ENCODE data around the gene IFI30.
"Not testable (repeated sequence)": the region's sequence is repeated elsewhere in the genome, so short reads cannot be mapped to it uniquely, and the experiment has no call there.

IFI30 gene

DNA sequence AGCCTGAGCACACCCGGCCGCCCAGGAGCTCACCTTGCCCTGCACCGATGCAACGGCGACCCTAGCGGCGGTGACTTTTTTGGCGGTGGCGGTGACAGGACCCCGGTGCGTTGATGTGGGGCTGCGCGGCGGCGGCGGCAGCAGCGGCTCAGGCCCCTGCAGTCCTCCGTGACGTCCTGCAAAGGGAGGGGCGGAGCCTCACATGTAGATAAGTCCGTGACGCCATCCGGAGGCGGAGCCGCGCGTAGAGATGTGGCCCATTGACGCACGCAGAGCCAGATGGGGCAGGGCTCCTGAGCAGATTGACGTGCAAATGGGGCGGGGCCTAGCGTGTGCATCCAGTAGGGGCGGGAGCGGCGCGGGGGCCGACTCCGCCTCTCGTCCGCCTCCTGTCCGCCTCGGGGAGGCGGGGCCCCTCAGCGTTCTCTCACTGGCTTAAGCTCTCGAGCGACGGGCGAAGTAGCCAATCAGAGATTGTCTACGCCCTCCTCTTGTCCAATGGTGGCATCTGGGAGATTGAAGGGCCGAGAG is 30.3 kb downstream of the IFI30 start, which contains the start of gene RAB3A:
RAB3A (minus strand) TSS at position 180 of the 531 bp plus-strand sequence. CDS start 1,302 bp downstream, outside the sequence.
- DNase-seq, result peak; percentile 98

GRCh38 chr19:18204394-18205199 is 31.0 kb downstream of the IFI30 start:
- DNase-seq, result peak; percentile 50

DNA sequence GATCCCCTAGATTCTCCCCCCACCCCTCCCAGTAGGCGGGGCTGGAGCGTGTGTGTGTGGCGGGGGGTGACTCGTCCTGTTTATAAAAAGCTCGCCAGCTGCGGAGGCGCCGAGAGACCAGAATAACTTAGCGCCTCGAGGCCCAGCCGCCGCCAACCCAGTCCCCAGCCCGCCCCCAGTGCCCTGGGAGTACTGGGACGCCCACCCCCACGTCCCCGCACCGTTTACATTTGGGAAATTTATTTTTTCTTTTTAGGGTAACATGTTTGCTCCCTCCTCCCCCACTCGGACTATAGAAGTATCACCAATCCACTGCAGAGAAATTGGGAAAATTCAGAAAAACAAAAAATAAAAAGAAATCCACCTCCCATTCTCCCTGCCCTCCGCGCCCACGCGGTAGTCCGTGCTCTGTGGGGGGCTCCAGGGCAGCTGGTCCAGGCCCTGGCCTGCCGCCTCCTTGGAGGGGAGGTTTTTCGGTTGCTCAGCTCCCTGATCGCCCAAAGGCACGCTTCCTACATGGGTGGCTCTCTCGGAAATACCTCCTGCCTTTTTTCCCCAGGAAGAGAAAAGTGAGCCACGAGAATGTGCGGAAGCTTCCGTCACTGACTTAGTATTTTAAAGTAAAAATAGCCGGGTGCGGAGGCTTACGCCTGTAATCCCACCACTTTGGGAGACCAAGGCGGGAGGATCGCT is 31.7 kb downstream of the IFI30 start:
- peak; percentile 31 for DNase-seq

DNA sequence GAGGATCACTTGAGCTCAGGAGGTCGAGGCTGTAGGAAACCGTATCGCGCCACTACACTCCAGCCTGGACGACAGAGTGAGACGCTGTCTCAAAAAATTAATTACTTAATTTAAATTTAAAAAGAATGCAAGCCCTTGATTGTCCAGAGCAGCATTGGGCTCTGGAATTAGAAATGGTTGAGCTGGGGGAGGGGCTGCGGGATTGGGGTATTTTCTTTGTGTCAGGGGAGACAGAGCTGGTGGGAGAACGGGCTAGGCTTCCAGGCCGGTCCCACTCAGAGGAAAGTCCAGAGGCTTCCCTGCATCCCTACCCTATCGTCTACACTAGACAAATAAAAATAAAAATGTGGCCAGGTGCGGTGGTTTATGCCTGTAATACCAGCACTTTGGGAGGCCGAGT is 32.4 kb downstream of the IFI30 start:
- no peak for DNase-seq

DNA sequence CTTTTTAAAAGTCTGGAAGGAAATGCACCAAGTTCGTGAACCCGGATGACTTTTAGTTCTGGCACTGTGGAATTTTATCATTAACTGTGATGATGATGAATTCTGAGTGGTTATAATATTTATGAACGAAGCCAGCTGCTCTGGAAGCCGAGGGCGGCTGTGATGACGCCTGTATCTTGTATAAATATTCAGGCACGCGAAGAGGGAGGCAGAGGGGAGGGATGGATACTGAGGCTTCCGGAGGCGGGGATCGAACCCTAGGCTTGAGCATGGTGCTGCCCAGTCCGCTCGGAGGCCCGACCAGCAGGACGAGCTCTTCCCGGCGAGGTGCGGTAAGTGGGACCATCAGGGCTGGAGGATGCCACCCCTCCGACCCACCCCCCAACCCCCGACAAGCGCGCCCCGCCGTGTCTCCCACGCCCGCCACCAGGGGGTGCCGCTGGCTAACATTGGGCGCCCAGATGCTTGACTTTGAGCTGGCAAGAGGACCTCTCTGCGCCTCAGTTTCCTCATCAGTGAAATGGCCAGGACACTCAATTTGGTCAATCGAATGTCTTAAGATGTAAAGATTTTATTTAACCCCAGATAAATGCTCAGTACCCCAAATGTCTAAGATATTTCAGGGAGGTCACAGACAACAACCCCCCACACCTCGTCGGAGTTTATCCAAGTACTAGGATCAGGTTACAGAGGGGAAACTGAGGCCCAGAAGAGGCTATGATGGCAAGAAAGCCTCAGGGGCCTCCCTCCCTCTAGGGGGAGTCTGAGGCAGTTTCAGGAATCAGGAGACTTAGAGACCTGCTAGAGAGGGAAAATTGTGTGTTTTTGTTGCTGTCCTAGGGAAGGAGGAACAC is 34.7 kb downstream of the IFI30 start:
- DNase-seq, result peak; percentile 36

DNA sequence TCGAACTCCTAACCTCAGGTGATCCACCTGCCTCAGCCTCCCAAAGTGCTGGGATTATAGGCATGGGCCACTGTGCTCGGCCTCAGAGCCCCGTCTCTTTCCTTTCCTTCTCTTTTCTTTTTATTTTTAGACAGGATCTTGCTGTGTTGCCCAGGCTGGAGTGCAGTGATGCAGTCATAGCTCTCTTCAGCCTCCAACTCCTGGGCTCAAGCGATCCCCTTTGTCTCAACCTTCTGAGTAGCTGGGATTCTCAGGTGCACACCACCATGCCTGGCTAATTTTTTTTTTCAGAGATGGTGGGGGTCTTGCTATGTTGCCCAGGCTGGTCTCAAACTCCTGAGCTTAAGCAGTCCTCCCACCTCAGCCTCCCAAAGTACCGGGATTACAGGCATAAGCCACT is 36.3 kb downstream of the IFI30 start:
- not testable (repeated sequence) for DNase-seq

- DNase-seq, result no peak
These were observed 38.1 kb downstream of the IFI30 start for GRCh38 chr19:18211683-18212082.

- DNase-seq, result no peak
These were observed 41.3 kb downstream of the IFI30 start for GRCh38 chr19:18214779-18215433.

GRCh38 chr19:18216789-18217188 is 43.2 kb downstream of the IFI30 start:
- DNase-seq, result no peak

DNA sequence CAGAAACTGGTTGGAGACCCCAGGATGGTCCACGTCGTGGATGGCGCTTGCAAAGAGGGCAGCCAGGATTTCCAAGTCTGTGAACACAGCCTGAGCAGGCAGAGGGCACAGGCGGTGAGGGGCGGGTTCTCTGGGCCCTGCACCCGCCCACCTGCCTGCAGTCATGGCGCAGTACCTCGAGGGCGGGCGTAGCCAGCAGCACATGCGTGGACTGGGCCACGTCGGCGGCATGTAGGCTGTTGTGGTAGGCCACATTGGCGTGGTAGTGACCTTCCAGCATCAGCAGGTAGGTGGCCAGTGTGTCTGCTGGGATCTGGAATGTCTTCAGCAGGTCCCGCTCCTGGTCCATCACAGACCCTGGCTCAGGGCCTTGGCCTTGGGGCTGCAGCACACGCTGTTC is 44.5 kb downstream of the IFI30 start:
- no peak for DNase-seq

- DNase-seq, result no peak
These were observed 45.0 kb downstream of the IFI30 start for GRCh38 chr19:18218600-18218999.

DNA sequence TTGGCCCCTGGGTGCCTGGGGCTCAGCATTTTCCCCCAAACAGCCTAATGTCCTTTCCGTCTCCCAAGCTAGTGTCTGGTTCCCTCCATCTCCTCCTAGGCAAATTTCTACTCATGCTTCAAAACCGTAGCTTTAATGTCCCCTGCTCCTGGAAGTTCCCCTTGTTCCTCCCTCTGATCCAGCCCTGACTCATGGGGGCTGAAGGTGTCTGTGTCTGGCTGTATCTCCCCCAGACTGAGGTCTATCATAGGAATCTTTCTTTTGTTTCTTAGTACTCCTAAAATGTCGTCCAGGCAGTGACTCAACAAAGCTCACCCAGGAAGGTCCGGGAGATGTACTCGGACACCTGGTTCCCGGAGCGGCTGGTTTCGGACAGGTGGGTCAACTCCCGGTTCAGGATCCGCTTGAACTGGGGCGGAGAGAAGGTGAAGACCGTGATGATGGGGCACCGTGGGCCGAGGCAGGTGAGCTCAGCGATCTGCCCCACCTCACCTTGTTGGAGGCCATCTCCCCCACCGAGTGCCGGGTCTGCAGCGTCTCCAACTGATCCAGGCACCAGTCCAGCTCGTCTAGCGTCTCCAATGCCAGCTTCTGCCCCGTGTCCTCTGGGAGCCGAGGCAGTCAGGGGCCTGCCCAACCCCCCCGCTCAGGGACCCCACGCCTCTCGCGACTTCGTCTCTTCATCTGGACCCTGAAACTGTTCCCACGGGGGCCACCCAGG is 46.5 kb downstream of the IFI30 start:
- no peak for DNase-seq

DNA sequence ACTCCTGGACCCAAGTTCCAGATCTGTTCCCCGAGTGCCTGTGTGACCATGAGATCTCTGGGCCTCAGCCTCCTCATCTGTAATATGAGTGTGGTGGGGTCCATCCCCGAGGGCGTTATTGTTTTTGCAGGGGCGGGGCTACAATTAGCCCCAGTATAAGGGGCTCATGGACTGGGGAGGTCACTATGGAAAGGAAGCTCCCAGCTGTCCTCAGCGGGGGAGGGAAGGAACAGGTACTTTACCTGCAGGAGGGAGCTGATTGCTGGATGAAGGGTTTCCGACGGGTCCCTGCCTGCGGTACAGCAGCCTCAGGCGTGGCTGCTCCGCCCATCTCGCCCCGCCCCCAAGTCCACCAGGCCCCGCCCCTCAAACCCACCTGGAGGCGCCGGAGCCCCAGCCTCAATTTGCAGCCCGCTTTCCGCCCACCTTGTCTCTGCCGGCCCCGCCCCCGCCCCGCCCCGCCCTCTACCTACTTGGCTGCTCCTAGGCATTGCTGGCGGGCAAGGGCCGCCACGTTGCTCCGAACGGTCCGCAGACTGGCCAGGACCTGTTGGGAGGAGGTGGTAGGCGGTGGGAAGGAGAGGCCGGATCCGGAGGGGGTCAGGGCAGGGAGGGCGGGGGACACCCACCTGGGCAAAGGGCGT is 47.1 kb downstream of the IFI30 start:
- DNase-seq, result no peak

GRCh38 chr19:18221815-18222725 is 48.5 kb downstream of the IFI30 start:
- no peak for DNase-seq

- DNase-seq, result no peak
These were observed 50.4 kb downstream of the IFI30 start for GRCh38 chr19:18223860-18224524.

DNA sequence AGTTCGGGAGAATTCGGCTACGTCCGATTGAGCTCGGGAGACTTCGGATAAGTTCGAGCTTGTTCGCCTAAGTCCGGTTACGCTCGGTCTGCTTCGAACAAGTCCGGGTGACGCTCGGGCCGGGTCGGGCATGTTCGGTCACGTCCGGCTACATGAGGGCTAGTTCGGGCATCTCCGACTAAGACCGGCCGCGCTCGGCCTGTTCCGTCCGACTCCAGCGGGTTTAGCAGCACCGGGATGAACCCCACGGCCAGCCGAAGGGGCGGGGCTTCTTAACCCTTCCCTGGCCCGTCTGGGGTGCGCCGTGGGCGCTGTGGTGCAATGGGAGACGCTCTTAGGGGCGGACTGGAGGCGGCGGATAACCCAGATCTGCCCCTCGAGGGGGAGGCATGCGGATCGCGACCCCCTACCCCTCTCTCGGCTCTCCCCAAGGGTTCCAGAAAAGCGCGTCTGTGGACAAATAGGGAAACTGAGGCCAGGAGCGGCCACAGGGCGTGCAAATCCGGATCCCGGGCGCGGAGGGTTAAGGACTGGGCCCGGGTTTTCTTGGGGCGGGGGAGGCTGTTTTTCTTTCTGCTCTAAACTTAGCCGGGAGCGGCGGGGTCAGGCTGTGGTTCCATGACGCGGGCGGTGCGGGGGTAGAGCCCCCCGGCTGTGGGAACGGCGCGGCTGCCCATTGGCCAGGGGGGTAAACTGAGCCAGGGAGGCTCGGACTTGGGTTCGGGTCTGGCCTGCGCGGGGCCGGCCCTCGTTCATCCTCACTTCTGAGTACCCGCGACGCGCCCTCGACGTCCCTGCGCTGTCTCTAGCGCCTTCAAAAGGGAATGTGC is 51.1 kb downstream of the IFI30 start:
- DNase-seq, result peak; percentile 71

- DNase-seq, result no peak
These were observed 51.7 kb downstream of the IFI30 start for GRCh38 chr19:18225355-18225701.

DNA sequence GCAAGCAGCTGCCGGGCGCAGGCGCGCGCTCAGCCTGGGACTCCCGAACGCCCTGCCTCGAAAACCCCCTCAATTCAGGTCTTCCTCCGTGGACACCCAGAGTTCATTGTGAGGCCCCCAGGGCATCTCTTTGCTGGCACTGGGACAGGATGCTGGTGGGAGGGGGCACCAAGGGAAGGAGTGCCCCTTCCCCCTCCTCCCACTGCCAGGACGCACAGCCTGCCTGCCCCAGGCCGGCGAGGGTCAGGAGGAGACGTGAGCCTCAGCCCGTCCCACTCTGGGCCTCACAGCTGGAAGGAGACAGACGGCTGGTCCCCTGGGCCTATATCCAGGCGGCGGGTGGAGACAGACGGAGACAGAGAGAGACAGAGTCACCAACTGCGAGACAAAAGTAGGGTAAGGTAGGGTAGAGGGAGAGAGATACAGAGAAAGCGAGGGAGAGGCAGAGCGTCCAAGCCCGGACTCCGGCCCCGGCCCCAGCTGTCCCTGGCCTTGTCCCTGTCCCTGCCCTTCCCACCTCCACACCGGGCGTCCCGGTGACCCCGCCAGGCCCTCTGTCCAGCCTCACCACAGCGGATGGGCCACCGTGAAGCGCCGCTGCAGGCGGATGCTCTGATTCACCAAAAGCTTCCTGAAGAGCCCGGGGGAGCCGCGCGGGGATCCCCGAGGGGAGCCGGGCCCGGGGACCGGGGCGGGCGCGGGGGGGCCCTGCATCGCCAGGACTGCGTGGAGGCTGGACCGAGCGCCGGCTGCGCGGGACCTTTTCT is 52.3 kb downstream of the IFI30 start, which contains the start of gene PDE4C:
PDE4C (minus strand) TSS at position 737 of the 767 bp plus-strand sequence; CDS start at position 714, 23 bp downstream.
- no peak for DNase-seq
